ENCODE results near the gene UTP4.

GRCh38 chr16:69145658-69146057 lies 13.2 kb downstream of the UTP4 start:
- TF ChIP-seq CTCF (IDR thresholded peaks at IDR 0.05) (no peak), EZH2 (IDR thresholded peaks at IDR 0.05) (no peak)
